Epithelial cell of prostate (primary cell): ENCODE measurements around the gene INSYN2A.

Experiments
- DNase-seq: peaks from one replicate; pipeline ENCODE4 v3.0.0-alpha.2; 2011; ENCODE audit warnings: low read depth, low spot score
- H3K27ac ChIP-seq: fragments of 450-650 bp; 2 replicates; pipeline ENCODE4 v1.5.1; 2017; ENCODE audit warnings: mild to moderate bottlenecking

The INSYN2A gene

GRCh38 chr10:127196282-127197153, at the start of gene INSYN2A:
Gene INSYN2A (minus strand): TSS chr10:127196591. CDS start chr10:127176395, 20,196 bp downstream.
- no peak within 1 kb of the TSS for H3K27ac ChIP-seq

GRCh38 chr10:127245456-127245855, 49.1 kb upstream of the INSYN2A start:
- H3K27ac ChIP-seq, result no peak overlapping the region
- DNase-seq, result no peak

More at GRCh38 chr10:127196282-127197153, at the start of gene INSYN2A:
- DNase-seq, result no peak

- no peak overlapping the region for H3K27ac ChIP-seq
- no peak for DNase-seq
Observed at GRCh38 chr10:127243490-127244272, 47.3 kb upstream of the INSYN2A start.

GRCh38 chr10:127242914-127243313, 46.5 kb upstream of the INSYN2A start:
- no peak for DNase-seq
- H3K27ac ChIP-seq, result no peak overlapping the region

GRCh38 chr10:127236266-127236665, 39.9 kb upstream of the INSYN2A start:
- H3K27ac ChIP-seq, result no peak overlapping the region
- no peak for DNase-seq

- no peak for DNase-seq
- no peak overlapping the region for H3K27ac ChIP-seq
Observed at GRCh38 chr10:127234306-127234800, 38.0 kb upstream of the INSYN2A start.

- no peak overlapping the region for H3K27ac ChIP-seq
- no peak for DNase-seq
Observed at GRCh38 chr10:127228195-127228787, 31.9 kb upstream of the INSYN2A start.

- DNase-seq, result no peak
- H3K27ac ChIP-seq, result no peak overlapping the region
Observed at GRCh38 chr10:127227663-127228062, 31.3 kb upstream of the INSYN2A start.

- DNase-seq, result no peak
- H3K27ac ChIP-seq, result no peak overlapping the region
Observed at GRCh38 chr10:127227027-127227426, 30.6 kb upstream of the INSYN2A start.

GRCh38 chr10:127221281-127221680, 24.9 kb upstream of the INSYN2A start:
- DNase-seq, result no peak
- no peak overlapping the region for H3K27ac ChIP-seq

GRCh38 chr10:127218658-127219057, 22.3 kb upstream of the INSYN2A start:
- no peak overlapping the region for H3K27ac ChIP-seq
- DNase-seq, result no peak

GRCh38 chr10:127216786-127217185, 20.4 kb upstream of the INSYN2A start:
- H3K27ac ChIP-seq, result no peak overlapping the region

GRCh38 chr10:127216274-127216673, 19.9 kb upstream of the INSYN2A start:
- H3K27ac ChIP-seq, result no peak overlapping the region
- no peak for DNase-seq

More at GRCh38 chr10:127216786-127217185, 20.4 kb upstream of the INSYN2A start:
- DNase-seq, result no peak

GRCh38 chr10:127215866-127216265, 19.5 kb upstream of the INSYN2A start:
- H3K27ac ChIP-seq, result no peak overlapping the region
- no peak for DNase-seq

GRCh38 chr10:127210936-127211466, 14.6 kb upstream of the INSYN2A start:
- no peak for DNase-seq

GRCh38 chr10:127207081-127207480, 10.7 kb upstream of the INSYN2A start:
- DNase-seq, result no peak
- no peak overlapping the region for H3K27ac ChIP-seq

More at GRCh38 chr10:127210936-127211466, 14.6 kb upstream of the INSYN2A start:
- no peak overlapping the region for H3K27ac ChIP-seq

GRCh38 chr10:127203067-127203466, 6.7 kb upstream of the INSYN2A start:
- no peak overlapping the region for H3K27ac ChIP-seq
- DNase-seq, result no peak

- H3K27ac ChIP-seq, result no peak overlapping the region
- DNase-seq, result no peak
Observed at GRCh38 chr10:127200646-127201045, 4.3 kb upstream of the INSYN2A start.

GRCh38 chr10:127198721-127199120, 2.3 kb upstream of the INSYN2A start:
- H3K27ac ChIP-seq, result no peak overlapping the region
- no peak for DNase-seq

GRCh38 chr10:127198307-127198706, 1.9 kb upstream of the INSYN2A start:
- DNase-seq, result no peak
- no peak overlapping the region for H3K27ac ChIP-seq

GRCh38 chr10:127197154-127197432, 702 bp upstream of the INSYN2A start:
- H3K27ac ChIP-seq, result no peak overlapping the region
- DNase-seq, result no peak
